NCI-H82 treated with DMSO at 0.1 percent for 48 hours (cell line): ENCODE data around the gene SPTLC3.
A peak's percentile ranks its signal among the peaks of the same experiment; 100 is the strongest.

Source experiments
- DNase-seq: peaks from one replicate; lab custom pipeline; 2025; ENCODE audit not compliant: unreplicated experiment; lab: John Stamatoyannopoulos, UW

SPTLC3 gene

GRCh38 chr20:13089950-13090469, 81.2 kb downstream of the SPTLC3 start:
- DNase-seq, result peak; percentile 81

GRCh38 chr20:13092111-13092510, 83.3 kb downstream of the SPTLC3 start:
- DNase-seq, result no peak

- DNase-seq, result no peak
Measured at GRCh38 chr20:13094976-13095375, 86.2 kb downstream of the SPTLC3 start.

GRCh38 chr20:13098720-13099355, 90.1 kb downstream of the SPTLC3 start:
- DNase-seq, result no peak

- DNase-seq, result no peak
Measured at GRCh38 chr20:13099676-13100075, 90.9 kb downstream of the SPTLC3 start.

GRCh38 chr20:13101276-13101675, 92.5 kb downstream of the SPTLC3 start:
- no peak for DNase-seq

GRCh38 chr20:13101706-13102105, 92.9 kb downstream of the SPTLC3 start:
- DNase-seq, result peak; percentile 15

GRCh38 chr20:13102237-13102636, 93.5 kb downstream of the SPTLC3 start:
- DNase-seq, result no peak

- DNase-seq, result no peak
Measured at GRCh38 chr20:13102694-13103093, 93.9 kb downstream of the SPTLC3 start.

- peak; percentile 66 for DNase-seq
Measured at GRCh38 chr20:13105039-13105438, 96.3 kb downstream of the SPTLC3 start.

- peak; percentile 52 for DNase-seq
Measured at GRCh38 chr20:13105864-13106457, 97.2 kb downstream of the SPTLC3 start.

- no peak for DNase-seq
Measured at GRCh38 chr20:13109658-13110057, 100.9 kb downstream of the SPTLC3 start.

GRCh38 chr20:13110796-13111195, 102.0 kb downstream of the SPTLC3 start:
- DNase-seq, result peak; percentile 61

- no peak for DNase-seq
Measured at GRCh38 chr20:13111249-13111911, 102.6 kb downstream of the SPTLC3 start.

- no peak for DNase-seq
Measured at GRCh38 chr20:13113731-13114130, 105.0 kb downstream of the SPTLC3 start.

GRCh38 chr20:13117200-13117599, 108.4 kb downstream of the SPTLC3 start:
- no peak for DNase-seq

- no peak for DNase-seq
Measured at GRCh38 chr20:13118676-13119075, 109.9 kb downstream of the SPTLC3 start.

GRCh38 chr20:13119583-13119982, 110.8 kb downstream of the SPTLC3 start:
- peak; percentile 56 for DNase-seq

GRCh38 chr20:13120471-13120870, 111.7 kb downstream of the SPTLC3 start:
- no peak for DNase-seq

- no peak for DNase-seq
Measured at GRCh38 chr20:13121840-13122515, 113.2 kb downstream of the SPTLC3 start.

GRCh38 chr20:13125486-13125885, 116.7 kb downstream of the SPTLC3 start:
- no peak for DNase-seq

- DNase-seq, result no peak
Measured at GRCh38 chr20:13128173-13128572, 119.4 kb downstream of the SPTLC3 start.
